ENCODE data around the gene ABHD17A. TPM values are rescaled to one million over a fixed set of nuclear protein-coding genes. Genes with fewer than 3 reads are reported as not detected.

The ABHD17A gene
- total and polyA plus RNA-seq, 2 donors (not counting 1 experiment from before 2014, with no cell fraction given) = 63.1 to 134 TPM

GRCh38 chr19:1905110-1905862 lies 20.0 kb upstream of the ABHD17A start, which contains the start of the genes ADAT3 and SCAMP4:
TSS of gene ADAT3 (plus strand) at chr19:1905399. CDS start at chr19:1912048, 6,649 bp downstream.
TSS of gene SCAMP4 (plus strand) at chr19:1905399. CDS start at chr19:1915020, 9,621 bp downstream.
- H3K79me2 ChIP-seq (ENCODE audit: control insufficient read depth, insufficient read depth, low read length) = peaks cover 48% of the 10 kb centered on the region
- peak within 1 kb of the TSS; percentile 8 to 75 (median 66) for H3K4me3 ChIP-seq (ENCODE audit: control extremely low read depth in 1 of 5, extremely low read depth in 1 of 5, insufficient read depth in 1 of 5, low read depth in 2 of 5, low read length in 4 of 5)
- peak; percentile 98 for DNase-seq
- peak; percentile 92 for ATAC-seq (ENCODE audit: low read depth)
- H3K4me2 ChIP-seq (replicated peaks; ENCODE audit: low read depth, low read length, poor library complexity, severe bottlenecking) = peak within 1 kb of the TSS; percentile 88
- H3K27me3 ChIP-seq (replicated peaks in 1 of 4; ENCODE audit: control extremely low read depth in 1 of 4, control insufficient read depth in 3 of 4, insufficient read depth in 4 of 4, low read length in 3 of 4) = no peaks in the 10 kb centered on the region
- H3K4me3 Mint-ChIP-seq = peak within 1 kb of the TSS; percentile 90
- WGBS (ENCODE audit: insufficient coverage) = under 1% methylated on average over 92 of the region's 92 CpGs
- peaks cover 48 to 70% of the 10 kb centered on the region in 2 donors for H3K4me1 ChIP-seq (ENCODE audit: control insufficient read depth in 2 of 2, insufficient read depth in 2 of 2, low read length in 2 of 2)
- ChIA-PET CTCF (interaction anchor here (0.9 to 2.0 kb wide), 4 partner anchors 8 to 41 kb away, joined by 3 to 8 read pairs (median 6); no protein-coding TSS in a partner anchor), POLR2A (interaction anchor here (1.1 to 4.1 kb wide), 4 partner anchors 9 to 142 kb away, joined by 3 to 24 read pairs (median 3); no protein-coding TSS in a partner anchor)
- intact Hi-C loops (cut with micrococcal nuclease) = loop anchor here (1.0 to 10.0 kb wide), 7 partner anchors 8 to 190 kb away; partner anchors contain the start of genes ABHD17A, IZUMO4, MOB3A and REXO1
- peak within 1 kb of the TSS; percentile 63 for H2AFZ ChIP-seq (ENCODE audit: insufficient read depth, low read depth, low read length, poor library complexity, severe bottlenecking)
- peaks cover 43% of the 10 kb centered on the region for H4K20me1 ChIP-seq (ENCODE audit: control insufficient read depth, insufficient read depth, low read length, poor library complexity, severe bottlenecking)
- H3K36me3 ChIP-seq (replicated peaks in 1 of 2; ENCODE audit: control extremely low read depth in 1 of 2, control insufficient read depth in 1 of 2, extremely low read depth in 1 of 2, insufficient read depth in 2 of 2, low read length in 1 of 2) = no peaks in the 10 kb centered on the region
- no peaks in the 10 kb centered on the region for H3K9me3 Mint-ChIP-seq (ENCODE audit: insufficient read depth)
- no peak for TF ChIP-seq EZH2 (IDR thresholded peaks at IDR 0.05; ENCODE audit: borderline replicate concordance, insufficient read depth, low read depth, low read length, poor library complexity, severe bottlenecking)
- TF ChIP-seq, protein P1, sequence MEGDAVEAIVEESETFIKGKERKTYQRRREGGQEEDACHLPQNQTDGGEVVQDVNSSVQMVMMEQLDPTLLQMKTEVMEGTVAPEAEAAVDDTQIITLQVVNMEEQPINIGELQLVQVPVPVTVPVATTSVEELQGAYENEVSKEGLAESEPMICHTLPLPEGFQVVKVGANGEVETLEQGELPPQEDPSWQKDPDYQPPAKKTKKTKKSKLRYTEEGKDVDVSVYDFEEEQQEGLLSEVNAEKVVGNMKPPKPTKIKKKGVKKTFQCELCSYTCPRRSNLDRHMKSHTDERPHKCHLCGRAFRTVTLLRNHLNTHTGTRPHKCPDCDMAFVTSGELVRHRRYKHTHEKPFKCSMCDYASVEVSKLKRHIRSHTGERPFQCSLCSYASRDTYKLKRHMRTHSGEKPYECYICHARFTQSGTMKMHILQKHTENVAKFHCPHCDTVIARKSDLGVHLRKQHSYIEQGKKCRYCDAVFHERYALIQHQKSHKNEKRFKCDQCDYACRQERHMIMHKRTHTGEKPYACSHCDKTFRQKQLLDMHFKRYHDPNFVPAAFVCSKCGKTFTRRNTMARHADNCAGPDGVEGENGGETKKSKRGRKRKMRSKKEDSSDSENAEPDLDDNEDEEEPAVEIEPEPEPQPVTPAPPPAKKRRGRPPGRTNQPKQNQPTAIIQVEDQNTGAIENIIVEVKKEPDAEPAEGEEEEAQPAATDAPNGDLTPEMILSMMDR (IDR thresholded peaks at IDR 0.05) = no peak
- H3K27ac ChIP-seq (ENCODE audit: low read length in 2 of 2) = peak within 1 kb of the TSS; percentile 78 to 90
- H3K27ac Mint-ChIP-seq = peak within 1 kb of the TSS; percentile 96
- H3K27me3 Mint-ChIP-seq = no peaks in the 10 kb centered on the region
- H3K4me1 Mint-ChIP-seq = peaks cover 50% of the 10 kb centered on the region
- peak within 1 kb of the TSS; percentile 77 for H3K9ac ChIP-seq (ENCODE audit: low read length)
- H3K9me3 ChIP-seq (ENCODE audit: control extremely low read depth in 1 of 3, control insufficient read depth in 2 of 3, insufficient read depth in 1 of 3, low read length in 2 of 3) = peaks cover 0 to 2% (median 0%) of the 10 kb centered on the region in 3 donors

All from B cell (primary cell).